Activated CD8-positive, alpha-beta memory T cell treated with anti-CD3 and anti-CD28 coated beads, Interleukin-2, amount 50 U/mL, for 1 hour (primary cell): ENCODE results near the gene OR7A10.

Experiments
- DNase-seq: peaks from one replicate; pipeline ENCODE4 v3.0.0-alpha.2; 2020; ENCODE audit errors: extremely low read depth

The OR7A10 gene

GRCh38 chr19:14848822-14849221 lies at the start of gene OR7A10:
TSS of gene OR7A10 (minus strand) at chr19:14848922. CDS start at chr19:14841877, 7,045 bp downstream.
- DNase-seq, result no peak

- DNase-seq, result no peak
Observed at GRCh38 chr19:14890643-14891379, 42.1 kb upstream of the OR7A10 start.

- no peak for DNase-seq
Observed at GRCh38 chr19:14889994-14890642, 41.4 kb upstream of the OR7A10 start.

- no peak for DNase-seq
Observed at GRCh38 chr19:14886032-14886431, 37.3 kb upstream of the OR7A10 start, which contains the start of gene OR7A17. TSS of gene OR7A17 (minus strand) at chr19:14886132. CDS start at chr19:14881355, 4,777 bp downstream.

GRCh38 chr19:14871619-14872230 lies 23.0 kb upstream of the OR7A10 start:
- no peak for DNase-seq

GRCh38 chr19:14868497-14868896 lies 19.8 kb upstream of the OR7A10 start:
- DNase-seq, result no peak

- no peak for DNase-seq
Observed at GRCh38 chr19:14843578-14843977, 5.1 kb downstream of the OR7A10 start.

- DNase-seq, result no peak
Observed at GRCh38 chr19:14843169-14843568, 5.6 kb downstream of the OR7A10 start.

GRCh38 chr19:14840206-14840605 lies 8.5 kb downstream of the OR7A10 start:
- DNase-seq, result no peak

- DNase-seq, result no peak
Observed at GRCh38 chr19:14837391-14837790, 11.3 kb downstream of the OR7A10 start.

GRCh38 chr19:14835011-14835410 lies 13.7 kb downstream of the OR7A10 start, which contains the start of the genes OR7A5 and OR7C1:
TSS of gene OR7A5 (minus strand) at chr19:14835185. CDS start at chr19:14828241, 6,944 bp downstream.
TSS of gene OR7C1 (minus strand) at chr19:14835185. CDS start at chr19:14800136, 35,049 bp downstream.
- no peak for DNase-seq

GRCh38 chr19:14830702-14831101 lies 18.0 kb downstream of the OR7A10 start:
- DNase-seq, result no peak

- no peak for DNase-seq
Observed at GRCh38 chr19:14826006-14826405, 22.7 kb downstream of the OR7A10 start.

GRCh38 chr19:14821937-14822336 lies 26.8 kb downstream of the OR7A10 start:
- DNase-seq, result no peak

GRCh38 chr19:14818588-14818987 lies 30.1 kb downstream of the OR7A10 start:
- DNase-seq, result no peak

- DNase-seq, result no peak
Observed at GRCh38 chr19:14817052-14817451, 31.7 kb downstream of the OR7A10 start.

- DNase-seq, result no peak
Observed at GRCh38 chr19:14814982-14815652, 33.6 kb downstream of the OR7A10 start.

GRCh38 chr19:14809272-14810057 lies 39.3 kb downstream of the OR7A10 start:
- no peak for DNase-seq

GRCh38 chr19:14804765-14805164 lies 44.0 kb downstream of the OR7A10 start:
- no peak for DNase-seq

- no peak for DNase-seq
Observed at GRCh38 chr19:14798760-14799159, 50.0 kb downstream of the OR7A10 start.

- no peak for DNase-seq
Observed at GRCh38 chr19:14796021-14796420, 52.7 kb downstream of the OR7A10 start.
